Pancreas (tissue), 10 donors: ENCODE measurements around the gene PPP1R1C. TPM values are rescaled to one million over a fixed set of nuclear protein-coding genes. Genes with fewer than 3 reads are reported as not detected.

Source experiments
- ATAC-seq, 4 donors: fragments of 200-7000 bp; cut with Tn5 transposase; one replicate each; pipeline versions ENCODE4 v1.8.0 to v1.9.1; 2020; ENCODE audit warnings: mild to moderate bottlenecking in 4 of 4, moderate library complexity in 4 of 4
- DNase-seq, 6 donors: peaks; one replicate each; pipeline ENCODE4 v3.0.0-alpha.2; 2020
- FAIRE-seq: peaks from 2 replicates; lab custom pipeline; 2012; peaks lifted over from hg19 to GRCh38; lab: Jason Lieb, UNC
- H3K27ac ChIP-seq, 4 donors: fragments of 200-600 bp; sonication (generic); 1 replicate in 3 of 4; 2 replicates in 1 of 4; pipeline versions ENCODE4 v1.5.0 to v1.8.0; 2020
- H3K27me3 ChIP-seq, 4 donors: fragments of 200-600 bp; one replicate each; pipeline ENCODE4 v1.8.0; 2021
- H3K36me3 ChIP-seq, 3 donors: fragments of 200-600 bp; sonication (generic) in 1 of 3; one replicate each; pipeline versions ENCODE4 v1.5.0 to v1.8.0; 2020 to 2021
- H3K4me1 ChIP-seq, 3 donors: fragments of 200-600 bp; one replicate each; pipeline ENCODE4 v1.8.0; 2021
- H3K4me3 ChIP-seq, 4 donors: fragments of 200-600 bp; sonication (generic) in 2 of 4; one replicate each; pipeline versions ENCODE4 v1.5.0 to v1.8.0; 2020 to 2021
- H3K9me3 ChIP-seq, 4 donors: fragments of 200-600 bp; one replicate each; pipeline ENCODE4 v1.8.0; 2021
- WGBS, 2 donors: extraction: QIAGEN DNeasy Blood & Tissue Kit; methylation state at CpG; one replicate each; pipeline ENCODE4 v1.1.7; 2013; 5-methylcytosine and 5-hydroxymethylcytosine counted together
- intact Hi-C, 3 donors: fragments of 100-400 bp; cut with DNase I; formaldehyde crosslinking; loops; one replicate each; pipeline versions ENCODE4 v1.11.1 to v1.14.2; 2022
- polyA plus RNA-seq, 2 donors: library from polyadenylated mRNA; stranded (reverse); fragments of 200-250 nt; gene quantifications; one replicate each; pipeline ENCODE4 v1.2.3, GENCODE V29; 2013
- total RNA-seq, 6 donors: library from RNA; stranded (reverse); fragmentation: NEBNext Ultra II Directional in 4 of 6; extraction: Animal tissue kit (Norgen Biotek cat#: 25700) in 4 of 6; gene quantifications; one replicate each; pipeline versions ENCODE4 v1.2.1 to v1.2.4, GENCODE V29; 2021 to 2023
- TF ChIP-seq, protein P1 (sequence below), 4 donors: fragments of 200-600 bp; sonication (generic) in 3 of 4; IDR thresholded peaks; one replicate each; pipeline versions ENCODE4 v1.5.0 to v1.8.0; 2021; ENCODE audit warnings: antibody characterized with exemption in 4 of 4
- donor health status: healthy with polysubstance abuse.
- donor health status: DM: no; HTN: no; CAD: no; lungs with moderate emphysema.
- donor health status: DM: no; HTN: no; CAD: no.
- donor health status: control.
- donor health status: control.
- donor health status: Bipolar disorder and iron deficiency.
- donor health status: DM: yes; HTN: yes; CAD: no.
- donor health status: DM: no; HTN: no; CAD: no.
- donor health status: DM: no; HTN: no; CAD: no.
- donor health status: DM: yes; HTN: yes; CAD: no.

Gene PPP1R1C
- total and polyA plus RNA-seq, 8 donors = 0.20 to 2.4 (median 0.73) TPM

DNA sequence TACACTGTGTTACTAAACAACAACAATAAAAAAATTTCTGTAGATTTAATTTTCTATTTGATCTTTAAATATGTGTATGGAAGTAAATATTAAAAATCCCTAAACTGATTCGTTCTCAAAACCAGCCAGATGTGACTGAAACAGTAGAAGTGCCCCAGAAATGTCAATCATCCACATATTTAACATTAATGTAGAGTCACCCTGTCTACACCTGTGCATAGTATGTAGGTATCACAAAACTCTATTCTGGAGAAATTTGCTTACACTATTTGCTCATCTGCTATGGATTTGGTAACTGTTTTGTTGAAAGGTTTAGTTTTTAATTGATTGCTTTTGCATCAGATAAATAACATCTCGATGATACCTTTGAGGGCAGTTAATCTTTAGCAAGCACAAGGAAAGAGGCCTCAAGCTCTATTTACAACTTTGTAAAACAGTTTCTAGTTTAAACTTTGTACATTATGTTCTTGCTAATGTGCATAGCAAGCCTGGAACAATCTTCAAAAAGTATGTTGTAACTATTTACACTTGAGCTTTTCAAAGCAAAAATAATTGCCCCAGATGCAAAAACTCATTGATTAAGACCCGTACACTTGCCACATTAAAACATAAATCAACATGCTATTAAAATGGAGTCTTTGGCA is 76.8 kb downstream of the PPP1R1C start:
- TF ChIP-seq, protein P1, sequence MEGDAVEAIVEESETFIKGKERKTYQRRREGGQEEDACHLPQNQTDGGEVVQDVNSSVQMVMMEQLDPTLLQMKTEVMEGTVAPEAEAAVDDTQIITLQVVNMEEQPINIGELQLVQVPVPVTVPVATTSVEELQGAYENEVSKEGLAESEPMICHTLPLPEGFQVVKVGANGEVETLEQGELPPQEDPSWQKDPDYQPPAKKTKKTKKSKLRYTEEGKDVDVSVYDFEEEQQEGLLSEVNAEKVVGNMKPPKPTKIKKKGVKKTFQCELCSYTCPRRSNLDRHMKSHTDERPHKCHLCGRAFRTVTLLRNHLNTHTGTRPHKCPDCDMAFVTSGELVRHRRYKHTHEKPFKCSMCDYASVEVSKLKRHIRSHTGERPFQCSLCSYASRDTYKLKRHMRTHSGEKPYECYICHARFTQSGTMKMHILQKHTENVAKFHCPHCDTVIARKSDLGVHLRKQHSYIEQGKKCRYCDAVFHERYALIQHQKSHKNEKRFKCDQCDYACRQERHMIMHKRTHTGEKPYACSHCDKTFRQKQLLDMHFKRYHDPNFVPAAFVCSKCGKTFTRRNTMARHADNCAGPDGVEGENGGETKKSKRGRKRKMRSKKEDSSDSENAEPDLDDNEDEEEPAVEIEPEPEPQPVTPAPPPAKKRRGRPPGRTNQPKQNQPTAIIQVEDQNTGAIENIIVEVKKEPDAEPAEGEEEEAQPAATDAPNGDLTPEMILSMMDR (IDR thresholded peaks at IDR 0.05) = no peak
- Histone ChIP-seq H3K27ac (no peak overlapping the region), H3K4me1 (peaks cover 0 to 4% (median 0%) of the 10 kb centered on the region in 3 donors), H3K9me3 (no peaks in the 10 kb centered on the region), H3K36me3 (no peaks in the 10 kb centered on the region), H3K4me3 (no peak overlapping the region), H3K27me3 (no peaks in the 10 kb centered on the region)
- DNase-seq (no peak), ATAC-seq (no peak), FAIRE-seq (no peak)
- 40 to 42% methylated on average over 3 of the region's 3 CpGs for WGBS, 2 donors
- intact Hi-C loops = no loop called here

GRCh38 chr2:182064019-182064778 is 78.5 kb downstream of the PPP1R1C start:
- DNase-seq (no peak), FAIRE-seq (no peak), ATAC-seq (peak in 1 of 4 donors; percentile 43)
- 86 to 91% methylated on average over 3 of the region's 3 CpGs for WGBS, 2 donors
- Histone ChIP-seq H3K27me3 (no peaks in the 10 kb centered on the region), H3K4me1 (peaks cover 0 to 4% (median 0%) of the 10 kb centered on the region in 3 donors), H3K36me3 (no peaks in the 10 kb centered on the region), H3K9me3 (no peaks in the 10 kb centered on the region), H3K27ac (no peak overlapping the region), H3K4me3 (no peak overlapping the region)
- TF ChIP-seq, protein P1 (IDR thresholded peaks at IDR 0.05) = no peak
- intact Hi-C loops = no loop called here

GRCh38 chr2:182066400-182067087 is 80.9 kb downstream of the PPP1R1C start:
- no peak for FAIRE-seq
- Histone ChIP-seq H3K27me3 (no peaks in the 10 kb centered on the region), H3K27ac (no peak overlapping the region), H3K4me1 (peaks cover 0 to 4% (median 0%) of the 10 kb centered on the region in 3 donors), H3K9me3 (no peaks in the 10 kb centered on the region), H3K4me3 (no peak overlapping the region), H3K36me3 (no peaks in the 10 kb centered on the region)
- 53 to 58% methylated on average over 2 of the region's 2 CpGs for WGBS, 2 donors
- TF ChIP-seq, protein P1 (IDR thresholded peaks at IDR 0.05) = no peak
- DNase-seq = no peak
- ATAC-seq = peak in 1 of 4 donors; percentile 19
- intact Hi-C loops = no loop called here

DNA sequence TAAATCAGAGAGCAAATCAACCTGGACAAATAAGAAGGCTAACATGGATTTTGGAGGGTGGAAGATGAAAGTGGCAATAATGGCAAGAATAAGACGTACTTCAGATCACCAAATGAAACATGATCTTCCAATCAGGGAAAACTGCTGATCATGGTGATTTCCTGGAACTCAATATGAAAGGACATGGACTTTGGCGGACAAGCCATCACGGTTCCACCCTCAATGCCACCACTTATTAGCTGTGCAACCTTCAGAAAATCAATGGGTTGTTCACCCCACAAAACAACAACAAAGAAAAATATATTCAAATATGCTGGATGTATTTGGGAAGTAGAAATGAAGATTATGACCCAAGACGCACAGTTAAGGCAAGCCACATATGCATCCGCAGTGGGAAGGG is 81.7 kb downstream of the PPP1R1C start:
- FAIRE-seq = no peak

More for the DNA sequence above, 81.7 kb downstream of the PPP1R1C start:
- H3K36me3 ChIP-seq = no peaks in the 10 kb centered on the region
- 95 to 97% methylated on average over 5 of the region's 5 CpGs for WGBS, 2 donors
- H3K4me3 ChIP-seq = no peak overlapping the region
- TF ChIP-seq, protein P1 (IDR thresholded peaks at IDR 0.05) = no peak
- peaks cover 0 to 3% (median 0%) of the 10 kb centered on the region in 3 donors for H3K4me1 ChIP-seq
- ATAC-seq (no peak), DNase-seq (no peak)
- H3K27me3 ChIP-seq = no peaks in the 10 kb centered on the region
- intact Hi-C loops = no loop called here
- no peak overlapping the region for H3K27ac ChIP-seq
- no peaks in the 10 kb centered on the region for H3K9me3 ChIP-seq
